Measurements from ENCODE around the gene PRKAR2B. TPM values are rescaled to one million over a fixed set of nuclear protein-coding genes. Genes with fewer than 3 reads are reported as not detected.

The PRKAR2B gene
- total and polyA plus RNA-seq, 8 donors = 4.3 to 15.0 (median 11.9) TPM

- Histone ChIP-seq H3K36me3 (no peaks in the 10 kb centered on the region), H3K4me1 (no peaks in the 10 kb centered on the region), H3K4me3 (no peak overlapping the region), H3K27ac (no peak overlapping the region), H3K27me3 (no peaks in the 10 kb centered on the region), H3K9me3 (peaks cover 0 to 10% of the 10 kb centered on the region in 2 donors)
- no peak for DNase-seq
- TF ChIP-seq CTCF (IDR thresholded peaks at IDR 0.05) = no peak
- intact Hi-C loops (cut with DNase I) = no loop called here
- ATAC-seq = peak; percentile 23
These were observed 58.9 kb downstream of the PRKAR2B start for GRCh38 chr7:107103369-107103768.

GRCh38 chr7:107104801-107105200 lies 60.3 kb downstream of the PRKAR2B start:
- intact Hi-C loops (cut with DNase I) = no loop called here
- Histone ChIP-seq H3K27ac (no peak overlapping the region), H3K4me3 (no peak overlapping the region), H3K9me3 (no peaks in the 10 kb centered on the region), H3K27me3 (no peaks in the 10 kb centered on the region), H3K36me3 (no peaks in the 10 kb centered on the region), H3K4me1 (no peaks in the 10 kb centered on the region)
- no peak for TF ChIP-seq CTCF (IDR thresholded peaks at IDR 0.05)
- DNase-seq (no peak), ATAC-seq (no peak)

- ATAC-seq (no peak), DNase-seq (no peak)
- Histone ChIP-seq H3K36me3 (no peaks in the 10 kb centered on the region), H3K4me3 (no peak overlapping the region), H3K4me1 (no peaks in the 10 kb centered on the region), H3K27me3 (no peaks in the 10 kb centered on the region), H3K9me3 (no peaks in the 10 kb centered on the region), H3K27ac (no peak overlapping the region)
- TF ChIP-seq CTCF (IDR thresholded peaks at IDR 0.05) = no peak
- intact Hi-C loops (cut with DNase I) = no loop called here
These were observed 61.2 kb downstream of the PRKAR2B start for GRCh38 chr7:107105591-107106245.

- Histone ChIP-seq H3K36me3 (no peaks in the 10 kb centered on the region), H3K27ac (no peak overlapping the region), H3K4me3 (no peak overlapping the region), H3K27me3 (no peaks in the 10 kb centered on the region), H3K4me1 (no peaks in the 10 kb centered on the region), H3K9me3 (no peaks in the 10 kb centered on the region)
- TF ChIP-seq CTCF (IDR thresholded peaks at IDR 0.05) = no peak
- ATAC-seq = no peak
- intact Hi-C loops (cut with DNase I) = no loop called here
- DNase-seq = no peak
These were observed 64.4 kb downstream of the PRKAR2B start for GRCh38 chr7:107108793-107109371.

GRCh38 chr7:107109955-107110354 lies 65.5 kb downstream of the PRKAR2B start:
- ATAC-seq (no peak), DNase-seq (no peak)
- intact Hi-C loops (cut with DNase I) = no loop called here
- Histone ChIP-seq H3K4me1 (no peaks in the 10 kb centered on the region), H3K36me3 (no peaks in the 10 kb centered on the region), H3K27ac (no peak overlapping the region), H3K27me3 (no peaks in the 10 kb centered on the region), H3K9me3 (no peaks in the 10 kb centered on the region), H3K4me3 (no peak overlapping the region)
- TF ChIP-seq CTCF (IDR thresholded peaks at IDR 0.05) = no peak
